ENCODE measurements around the gene VWA3A. TPM values are rescaled to one million over a fixed set of nuclear protein-coding genes. Genes with fewer than 3 reads are reported as not detected.

The VWA3A gene
- total RNA-seq, 1 experiment from 2014 or later = not detected

- Histone ChIP-seq H4K20me1 (ENCODE audit: low read length) (no peaks in the 10 kb centered on the region), H3K27ac (ENCODE audit: low read length) (no peak overlapping the region), H3K27me3 (ENCODE audit: low read length) (no peaks in the 10 kb centered on the region), H3K36me3 (ENCODE audit: low read depth, low read length) (no peaks in the 10 kb centered on the region), H3K79me2 (ENCODE audit: low read length) (no peaks in the 10 kb centered on the region), H3F3A (ENCODE audit: low read length, unreplicated experiment) (no peaks in the 10 kb centered on the region), H3K9ac (ENCODE audit: low read length) (no peak overlapping the region), H3K4me3 (ENCODE audit: low read length) (no peak overlapping the region), H3K9me2 (replicated peaks; ENCODE audit: low read length) (no peaks in the 10 kb centered on the region), H3K4me2 (ENCODE audit: low read length) (no peak overlapping the region), H3K9me3 (ENCODE audit: low read length) (no peaks in the 10 kb centered on the region), H2AFZ (ENCODE audit: low read length) (no peak overlapping the region), H3K4me1 (ENCODE audit: insufficient read depth, low read length) (no peaks in the 10 kb centered on the region)
- BruUV-seq (replicated peaks) = no TSS peak
- TF ChIP-seq, protein P1, sequence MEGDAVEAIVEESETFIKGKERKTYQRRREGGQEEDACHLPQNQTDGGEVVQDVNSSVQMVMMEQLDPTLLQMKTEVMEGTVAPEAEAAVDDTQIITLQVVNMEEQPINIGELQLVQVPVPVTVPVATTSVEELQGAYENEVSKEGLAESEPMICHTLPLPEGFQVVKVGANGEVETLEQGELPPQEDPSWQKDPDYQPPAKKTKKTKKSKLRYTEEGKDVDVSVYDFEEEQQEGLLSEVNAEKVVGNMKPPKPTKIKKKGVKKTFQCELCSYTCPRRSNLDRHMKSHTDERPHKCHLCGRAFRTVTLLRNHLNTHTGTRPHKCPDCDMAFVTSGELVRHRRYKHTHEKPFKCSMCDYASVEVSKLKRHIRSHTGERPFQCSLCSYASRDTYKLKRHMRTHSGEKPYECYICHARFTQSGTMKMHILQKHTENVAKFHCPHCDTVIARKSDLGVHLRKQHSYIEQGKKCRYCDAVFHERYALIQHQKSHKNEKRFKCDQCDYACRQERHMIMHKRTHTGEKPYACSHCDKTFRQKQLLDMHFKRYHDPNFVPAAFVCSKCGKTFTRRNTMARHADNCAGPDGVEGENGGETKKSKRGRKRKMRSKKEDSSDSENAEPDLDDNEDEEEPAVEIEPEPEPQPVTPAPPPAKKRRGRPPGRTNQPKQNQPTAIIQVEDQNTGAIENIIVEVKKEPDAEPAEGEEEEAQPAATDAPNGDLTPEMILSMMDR (conservative IDR thresholded peaks at IDR 0.05; ENCODE audit: low read depth, low read length) = no peak
- no peak for TF ChIP-seq EZH2phosphoT487 (IDR thresholded peaks at IDR 0.05; ENCODE audit: borderline replicate concordance, low read length)
- no peak for TF ChIP-seq EZH2 (IDR thresholded peaks at IDR 0.05; ENCODE audit: low read length, unreplicated experiment)
- no peak for ATAC-seq
- POLR2A ChIA-PET (ENCODE audit: unreplicated experiment) = no interaction called here
- CTCF ChIA-PET = interaction anchor here (0.6 kb wide), 1 partner anchor 15 kb away, joined by 6 read pairs; no protein-coding TSS in a partner anchor
- intact Hi-C loops (cut with micrococcal nuclease) = no loop called here
- no peak for DNase-seq
These were observed 89.5 kb downstream of the VWA3A start for GRCh38 chr16:22181843-22182242.

DNA sequence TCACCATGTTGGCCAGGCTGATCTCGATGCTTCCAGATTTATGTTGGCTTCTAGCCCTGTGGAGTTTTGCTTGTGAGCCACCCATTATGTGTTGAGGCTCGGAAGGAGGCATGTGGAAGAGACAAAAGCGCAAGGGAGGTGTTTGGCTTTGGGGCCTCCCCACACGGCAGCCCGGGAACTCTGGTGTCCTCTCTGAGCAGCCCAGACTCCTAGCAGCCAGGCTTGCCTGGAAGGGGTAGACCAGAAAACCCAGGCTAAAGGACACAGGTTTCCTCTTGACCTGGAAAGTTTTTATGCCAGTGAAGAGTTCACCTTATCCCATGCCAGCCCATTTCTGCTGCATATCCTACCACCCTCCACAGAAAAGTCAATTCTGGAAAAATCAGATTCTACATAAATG, 91.0 kb downstream of the VWA3A start:
- intact Hi-C loops (cut with micrococcal nuclease) = no loop called here
- Histone ChIP-seq H3K79me2 (ENCODE audit: low read length) (no peaks in the 10 kb centered on the region), H3K4me2 (ENCODE audit: low read length) (no peak overlapping the region), H3K9me2 (replicated peaks; ENCODE audit: low read length) (no peaks in the 10 kb centered on the region), H2AFZ (ENCODE audit: low read length) (no peak overlapping the region), H3K27ac (ENCODE audit: low read length) (no peak overlapping the region), H3F3A (ENCODE audit: low read length, unreplicated experiment) (no peaks in the 10 kb centered on the region), H4K20me1 (ENCODE audit: low read length) (no peaks in the 10 kb centered on the region), H3K4me3 (ENCODE audit: low read length) (no peak overlapping the region), H3K27me3 (ENCODE audit: low read length) (no peaks in the 10 kb centered on the region), H3K9me3 (ENCODE audit: low read length) (no peaks in the 10 kb centered on the region), H3K4me1 (ENCODE audit: insufficient read depth, low read length) (no peaks in the 10 kb centered on the region), H3K9ac (ENCODE audit: low read length) (no peak overlapping the region), H3K36me3 (ENCODE audit: low read depth, low read length) (no peaks in the 10 kb centered on the region)
- POLR2A ChIA-PET (ENCODE audit: unreplicated experiment) = no interaction called here
- CTCF ChIA-PET = no interaction called here
- no TSS peak for BruUV-seq (replicated peaks)
- DNase-seq = no peak
- no peak for ATAC-seq
- TF ChIP-seq, protein P1 (conservative IDR thresholded peaks at IDR 0.05; ENCODE audit: low read depth, low read length) = no peak
- no peak for TF ChIP-seq EZH2phosphoT487 (IDR thresholded peaks at IDR 0.05; ENCODE audit: borderline replicate concordance, low read length)
- TF ChIP-seq EZH2 (IDR thresholded peaks at IDR 0.05; ENCODE audit: low read length, unreplicated experiment) = no peak

DNA sequence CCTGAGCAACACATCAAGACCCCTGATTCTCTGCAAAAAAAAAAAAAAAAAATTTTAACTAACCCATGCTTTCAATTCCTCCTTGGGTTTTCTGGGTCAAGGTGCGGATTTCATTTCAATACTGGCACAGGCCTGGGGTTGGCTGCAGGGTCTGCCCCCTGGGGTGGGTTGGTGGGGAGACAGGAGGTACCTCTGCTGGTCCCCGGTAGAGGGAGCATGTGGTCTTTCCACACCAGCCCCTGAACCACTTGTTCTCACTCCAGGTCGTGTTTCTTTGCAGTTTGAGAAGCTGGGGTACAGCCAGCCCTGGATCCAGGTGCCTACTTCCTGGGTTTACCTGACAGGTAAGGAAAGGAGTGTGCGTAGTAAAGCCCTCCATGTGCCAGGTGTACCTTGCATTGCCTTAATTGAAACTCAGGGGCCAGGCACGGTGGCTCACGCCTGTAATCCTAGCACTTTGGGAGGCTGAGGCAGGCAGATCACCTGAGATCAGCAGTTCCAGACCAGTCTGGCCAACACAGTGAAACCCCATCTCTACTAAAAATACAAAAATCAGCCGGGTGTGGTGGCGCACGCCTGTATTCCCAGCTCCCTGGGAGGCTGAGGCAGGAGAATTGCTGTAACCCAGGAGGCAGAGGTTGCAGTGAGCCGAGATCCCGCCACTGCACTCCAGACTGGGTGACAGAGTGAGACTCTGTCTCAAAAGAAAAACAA, 91.7 kb downstream of the VWA3A start:
- CTCF ChIA-PET = no interaction called here
- ATAC-seq = no peak
- H3F3A ChIP-seq (ENCODE audit: low read length, unreplicated experiment) = no peaks in the 10 kb centered on the region

More for the DNA sequence above, 91.7 kb downstream of the VWA3A start:
- Histone ChIP-seq H3K9me3 (ENCODE audit: low read length) (no peaks in the 10 kb centered on the region), H3K9ac (ENCODE audit: low read length) (no peak overlapping the region), H3K4me1 (ENCODE audit: insufficient read depth, low read length) (peaks cover 4% of the 10 kb centered on the region; the same call in 1 of the 2 replicates), H2AFZ (ENCODE audit: low read length) (no peak overlapping the region), H3K79me2 (ENCODE audit: low read length) (no peaks in the 10 kb centered on the region), H4K20me1 (ENCODE audit: low read length) (no peaks in the 10 kb centered on the region), H3K27ac (ENCODE audit: low read length) (no peak overlapping the region), H3K36me3 (ENCODE audit: low read depth, low read length) (no peaks in the 10 kb centered on the region), H3K4me2 (ENCODE audit: low read length) (no peak overlapping the region), H3K9me2 (replicated peaks; ENCODE audit: low read length) (no peaks in the 10 kb centered on the region), H3K27me3 (ENCODE audit: low read length) (no peaks in the 10 kb centered on the region), H3K4me3 (ENCODE audit: low read length) (no peak overlapping the region)
- no TSS peak for BruUV-seq (replicated peaks)
- TF ChIP-seq EZH2 (IDR thresholded peaks at IDR 0.05; ENCODE audit: low read length, unreplicated experiment) = no peak
- TF ChIP-seq, protein P1 (conservative IDR thresholded peaks at IDR 0.05; ENCODE audit: low read depth, low read length) = peak; percentile 41
- DNase-seq = no peak
- POLR2A ChIA-PET (ENCODE audit: unreplicated experiment) = no interaction called here
- intact Hi-C loops (cut with micrococcal nuclease) = no loop called here
